Stimulated activated CD4-positive, alpha-beta T cell treated with anti-CD3 and anti-CD28 coated beads, TNF-alpha, amount 100 ng/mL, for 1 hour (primary cell): Measurements from ENCODE around the gene UMOD.

Source experiments
- DNase-seq, 3 donors: peaks; one replicate each; pipeline ENCODE4 v3.0.0-alpha.2; 2020; ENCODE audit warnings: low read depth in 3 of 3, low spot score in 1 of 3

UMOD gene

GRCh38 chr16:20364051-20364450 lies 11.5 kb upstream of the UMOD start:
- DNase-seq: no peak

GRCh38 chr16:20363191-20363590 lies 10.7 kb upstream of the UMOD start:
- DNase-seq: no peak

GRCh38 chr16:20359997-20360396 lies 7.5 kb upstream of the UMOD start:
- no peak for DNase-seq

GRCh38 chr16:20355114-20355782 lies 2.7 kb upstream of the UMOD start:
- no peak for DNase-seq

- DNase-seq: no peak
Measured at GRCh38 chr16:20353379-20353778, 864 bp upstream of the UMOD start.

DNA sequence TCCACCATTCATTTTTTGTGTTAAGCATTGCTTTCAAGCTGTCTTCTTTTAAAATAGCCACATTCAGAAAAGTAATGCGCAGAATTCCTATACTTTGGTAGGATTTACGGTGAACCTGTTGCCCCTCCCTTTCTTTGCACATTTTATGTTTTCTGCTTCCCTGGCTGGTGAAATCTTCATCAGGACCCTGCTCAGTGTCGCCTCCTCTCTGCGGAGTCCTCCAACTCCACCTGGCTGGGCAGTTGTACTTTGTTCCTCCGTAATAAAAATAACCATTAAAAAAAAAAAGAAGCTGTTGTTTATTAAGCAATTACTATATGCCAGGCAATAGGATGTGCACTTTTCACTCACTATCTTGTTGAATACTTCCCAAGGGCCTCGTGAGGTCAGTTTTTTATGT lies 2.9 kb downstream of the UMOD start:
- no peak for DNase-seq

GRCh38 chr16:20348365-20349185 lies 3.9 kb downstream of the UMOD start:
- no peak for DNase-seq

- no peak for DNase-seq
Measured at GRCh38 chr16:20347666-20348364, 4.7 kb downstream of the UMOD start.

DNA sequence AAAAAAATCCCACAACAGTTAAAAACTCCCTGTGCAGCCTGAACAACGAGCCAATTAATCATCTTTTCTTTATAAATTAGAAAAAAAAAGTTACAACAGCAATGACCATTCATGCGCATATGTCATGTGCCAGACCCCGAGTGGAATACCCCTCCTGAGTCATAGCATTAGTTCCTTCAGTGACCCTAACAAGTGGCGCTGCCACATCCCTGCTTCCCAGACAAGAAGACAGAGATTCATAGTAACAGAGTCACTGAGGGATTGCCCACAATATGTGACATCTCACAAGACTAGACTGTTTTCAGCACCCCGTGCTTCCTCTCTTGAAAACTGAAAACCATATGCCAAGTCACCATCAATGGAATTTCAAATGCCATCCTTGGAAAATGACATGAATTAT lies 7.9 kb downstream of the UMOD start:
- no peak for DNase-seq

DNA sequence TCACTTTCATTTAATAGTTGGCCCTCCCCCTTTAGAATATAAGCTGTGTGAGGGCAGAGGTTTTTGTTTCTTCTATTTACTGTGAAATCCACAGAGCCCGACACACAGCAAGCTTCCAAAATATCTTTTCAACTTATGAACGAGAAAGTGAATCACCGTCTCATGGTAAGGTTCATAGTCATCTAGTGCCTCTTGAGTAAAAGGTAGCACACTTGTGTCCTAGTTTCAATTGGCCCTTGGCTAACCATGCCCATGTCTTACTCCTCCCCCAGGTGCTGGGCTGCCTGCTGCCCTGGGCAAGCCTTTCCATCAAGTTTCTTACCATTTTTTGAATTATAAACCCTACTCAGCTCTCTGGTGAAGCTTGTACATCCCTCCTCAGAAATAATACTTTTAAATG lies 12.8 kb downstream of the UMOD start:
- no peak for DNase-seq

DNA sequence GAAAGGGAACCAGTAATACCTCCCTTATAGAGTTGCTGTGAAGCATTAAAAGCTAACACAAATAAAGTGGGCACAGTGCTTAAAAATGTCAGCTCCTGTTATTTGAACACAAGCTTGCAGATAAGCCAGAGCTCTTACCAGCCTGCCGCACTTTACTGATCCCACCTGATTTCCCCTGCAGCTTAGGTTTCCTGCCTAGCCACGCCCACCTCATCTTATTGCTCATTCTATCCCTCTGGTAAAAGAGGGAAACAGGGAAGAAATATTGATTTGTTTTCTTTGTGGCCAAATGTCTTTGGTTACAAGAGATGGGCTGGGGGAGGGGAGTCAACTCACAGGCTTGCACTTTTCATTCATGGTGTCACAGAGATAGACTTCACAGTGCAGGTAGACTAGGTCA lies 15.6 kb downstream of the UMOD start:
- DNase-seq: no peak

GRCh38 chr16:20334396-20334795 lies 18.1 kb downstream of the UMOD start:
- DNase-seq: no peak

GRCh38 chr16:20333120-20333519 lies 19.4 kb downstream of the UMOD start:
- DNase-seq: no peak

DNA sequence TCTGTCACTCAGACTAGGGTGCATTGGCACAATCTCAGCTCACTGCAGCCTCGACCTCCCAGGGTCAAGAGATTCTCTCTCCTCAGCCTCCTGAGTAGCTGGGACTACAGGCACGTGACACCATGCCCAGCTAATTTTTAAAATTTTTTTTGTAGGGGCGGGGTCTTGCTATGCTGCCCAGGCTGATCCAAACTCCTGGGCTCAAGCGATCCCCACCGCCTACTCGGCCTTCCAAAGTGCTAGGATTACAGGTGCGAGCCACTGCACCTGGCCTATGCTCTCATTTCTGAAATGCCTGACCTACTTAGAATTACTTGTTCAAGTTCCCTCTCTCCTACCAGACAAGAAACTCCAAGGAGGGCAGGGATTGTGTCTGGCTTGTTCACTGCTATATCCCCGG lies 20.1 kb downstream of the UMOD start:
- no peak for DNase-seq

DNA sequence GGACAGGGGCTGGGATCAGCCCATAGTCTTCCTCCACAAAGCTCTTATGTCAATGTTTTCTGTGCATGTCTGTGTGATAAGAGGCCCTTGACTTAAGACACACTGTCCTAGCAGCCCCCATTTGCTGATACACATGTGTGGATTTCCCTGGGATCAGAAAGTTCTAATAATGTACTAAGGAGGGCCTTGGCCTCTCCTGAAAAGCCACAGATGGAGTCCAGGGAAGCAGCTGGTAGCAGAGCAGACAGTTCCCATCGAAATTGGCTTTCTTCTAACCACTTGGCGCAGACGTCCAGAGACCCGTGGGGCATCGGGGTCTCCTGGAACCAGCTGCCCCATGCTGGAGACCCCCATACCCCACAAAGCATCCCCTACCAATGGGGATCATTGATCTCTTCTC lies 20.9 kb downstream of the UMOD start:
- no peak for DNase-seq

GRCh38 chr16:20329392-20330138 lies 22.9 kb downstream of the UMOD start:
- no peak for DNase-seq

DNA sequence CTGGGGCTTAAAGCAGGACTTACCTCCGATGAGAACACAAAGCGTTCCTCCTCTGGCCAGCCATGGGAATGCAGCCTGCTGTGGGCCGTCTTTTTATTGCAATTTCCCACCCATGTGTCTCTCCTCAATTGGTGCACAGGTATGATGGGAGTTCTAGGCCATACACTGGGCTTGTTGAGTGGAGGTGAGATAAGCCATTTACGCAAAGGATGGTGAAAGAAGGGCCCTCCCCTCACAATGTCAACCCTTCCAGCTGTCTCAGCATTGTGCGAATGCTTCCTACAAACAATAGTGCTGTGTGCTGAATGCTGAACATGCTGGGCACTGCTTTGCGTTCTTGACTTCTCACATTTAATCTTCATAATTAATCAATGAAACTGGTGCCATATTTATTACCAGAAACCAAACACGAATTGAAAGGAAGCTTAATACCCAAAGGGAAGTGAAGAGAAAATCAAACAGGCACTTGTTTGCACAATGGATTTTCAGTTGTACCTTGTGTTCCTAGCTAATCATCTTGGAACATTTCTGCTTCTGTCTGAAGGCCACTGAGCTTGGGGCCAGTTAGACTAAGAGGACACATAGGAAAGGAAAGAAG lies 25.0 kb downstream of the UMOD start, which contains the start of gene GP2:
Gene GP2, minus strand, starts transcription at position 70 of the 598 bp plus-strand sequence. CDS start 1,082 bp downstream, outside the sequence.
- DNase-seq: no peak

- no peak for DNase-seq
Measured at GRCh38 chr16:20326321-20326720, 26.2 kb downstream of the UMOD start.

- DNase-seq: no peak
Measured at GRCh38 chr16:20325005-20325404, 27.5 kb downstream of the UMOD start.

DNA sequence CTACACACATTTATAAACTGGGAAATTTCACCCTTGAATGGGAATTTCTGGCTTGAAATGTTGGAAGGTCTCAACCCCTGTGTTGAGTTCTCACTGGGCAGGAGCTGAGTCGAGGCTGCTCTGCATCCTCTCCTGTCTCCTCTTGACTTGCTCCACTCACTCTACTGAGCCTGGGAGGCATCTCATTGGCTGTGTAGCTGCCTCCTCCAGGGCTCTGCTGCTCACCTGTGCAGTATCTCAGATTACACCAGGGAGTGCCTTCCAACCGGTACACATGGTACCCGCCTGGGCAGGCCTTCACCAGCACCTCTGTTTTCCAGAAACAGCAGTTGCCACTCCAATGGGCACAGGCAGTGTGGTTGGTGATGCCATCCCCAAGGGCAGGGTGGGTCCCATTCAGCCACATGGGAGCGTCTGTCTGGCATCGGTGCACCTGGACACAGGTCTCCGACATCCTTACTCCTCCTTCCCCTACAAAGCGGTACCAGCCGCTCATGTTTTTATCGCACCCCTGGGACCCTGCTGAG lies 28.9 kb downstream of the UMOD start:
- DNase-seq: no peak

DNA sequence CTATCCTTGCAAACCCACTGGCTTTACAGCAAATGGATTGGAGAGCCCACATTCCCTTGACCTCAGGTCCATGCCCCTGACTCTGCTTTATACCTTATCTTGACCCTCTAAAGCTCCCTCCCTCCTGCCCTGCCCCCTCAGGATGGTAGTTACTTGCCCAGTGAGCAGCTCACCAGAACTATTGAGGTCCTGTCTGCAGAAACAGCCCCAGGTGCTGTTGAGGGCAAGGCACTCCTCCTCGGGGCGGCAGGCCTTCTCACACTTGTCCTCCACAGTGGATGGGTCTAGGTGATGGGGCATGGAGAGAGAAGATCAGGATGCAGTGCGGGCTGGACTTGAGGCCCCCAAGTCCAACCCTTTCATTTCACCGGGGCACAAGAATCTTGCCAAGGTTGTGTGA lies 29.8 kb downstream of the UMOD start:
- no peak for DNase-seq
